ENCODE measurements around the gene GRWD1. TPM values are rescaled to one million over a fixed set of nuclear protein-coding genes. Genes with fewer than 3 reads are reported as not detected.
A peak's percentile ranks its signal among the peaks of the same experiment; 100 is the strongest.

The GRWD1 gene
- total and polyA plus RNA-seq, 2 of the 13 experiments (the other 11 are each of a cell fraction or from before 2014, with no cell fraction given): 10.8 to 46.6 TPM

DNA sequence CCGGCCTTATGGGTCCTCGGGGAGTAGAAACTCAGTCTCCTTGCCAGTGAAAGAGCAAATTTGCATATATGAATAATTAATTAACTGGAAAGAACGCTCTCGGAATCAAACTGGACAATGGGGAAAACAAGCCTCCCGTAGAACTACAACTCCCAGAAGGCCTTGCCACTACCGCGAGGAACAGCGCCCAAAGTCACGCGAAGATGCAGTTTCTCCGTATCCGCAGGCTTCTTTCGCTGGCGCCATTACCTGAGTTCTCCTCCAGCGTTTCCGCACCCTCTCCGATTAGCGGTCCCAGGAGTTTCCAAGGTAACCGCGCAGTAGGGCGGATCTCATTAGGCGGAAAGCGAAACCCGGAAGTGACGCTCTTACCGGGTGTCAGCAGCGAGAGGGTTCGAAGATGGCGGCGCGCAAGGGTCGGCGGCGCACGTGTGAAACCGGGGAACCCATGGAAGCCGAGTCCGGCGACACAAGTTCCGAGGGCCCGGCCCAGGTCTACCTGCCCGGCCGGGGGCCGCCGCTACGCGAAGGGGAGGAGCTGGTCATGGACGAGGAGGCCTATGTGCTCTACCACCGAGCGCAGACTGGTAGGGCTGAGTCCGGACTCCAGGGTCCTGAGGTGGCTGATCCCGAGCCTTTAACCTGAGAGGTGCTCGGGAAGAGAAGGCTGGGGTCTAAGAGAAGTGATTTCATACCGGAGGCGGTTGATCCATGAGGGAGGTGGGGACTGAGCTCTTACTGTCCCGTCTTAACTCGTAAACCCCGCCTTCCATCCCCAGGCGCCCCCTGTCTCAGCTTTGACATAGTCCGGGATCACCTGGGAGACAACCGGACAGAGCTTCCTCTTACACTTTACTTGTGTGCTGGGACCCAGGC lies at the start of gene GRWD1 (continued):
- TF ChIP-seq ZNF724P (CRISPR knock-in tag; IDR thresholded peaks at IDR 0.05; ENCODE audit: borderline replicate concordance): no peak
- TF ChIP-seq, protein P1, sequence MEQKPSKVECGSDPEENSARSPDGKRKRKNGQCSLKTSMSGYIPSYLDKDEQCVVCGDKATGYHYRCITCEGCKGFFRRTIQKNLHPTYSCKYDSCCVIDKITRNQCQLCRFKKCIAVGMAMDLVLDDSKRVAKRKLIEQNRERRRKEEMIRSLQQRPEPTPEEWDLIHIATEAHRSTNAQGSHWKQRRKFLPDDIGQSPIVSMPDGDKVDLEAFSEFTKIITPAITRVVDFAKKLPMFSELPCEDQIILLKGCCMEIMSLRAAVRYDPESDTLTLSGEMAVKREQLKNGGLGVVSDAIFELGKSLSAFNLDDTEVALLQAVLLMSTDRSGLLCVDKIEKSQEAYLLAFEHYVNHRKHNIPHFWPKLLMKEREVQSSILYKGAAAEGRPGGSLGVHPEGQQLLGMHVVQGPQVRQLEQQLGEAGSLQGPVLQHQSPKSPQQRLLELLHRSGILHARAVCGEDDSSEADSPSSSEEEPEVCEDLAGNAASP (CRISPR knock-in tag; IDR thresholded peaks at IDR 0.05; ENCODE audit: borderline replicate concordance): peak; percentile 18; the same call in 1 of the 2 replicates
- peak; percentile 81 for TF ChIP-seq BORCS8-MEF2B (CRISPR knock-in tag; IDR thresholded peaks at IDR 0.05)
- TF ChIP-seq ZNF484 (CRISPR knock-in tag; IDR thresholded peaks at IDR 0.05; ENCODE audit: borderline replicate concordance, low read depth): no peak
- TF ChIP-seq, protein P2, sequence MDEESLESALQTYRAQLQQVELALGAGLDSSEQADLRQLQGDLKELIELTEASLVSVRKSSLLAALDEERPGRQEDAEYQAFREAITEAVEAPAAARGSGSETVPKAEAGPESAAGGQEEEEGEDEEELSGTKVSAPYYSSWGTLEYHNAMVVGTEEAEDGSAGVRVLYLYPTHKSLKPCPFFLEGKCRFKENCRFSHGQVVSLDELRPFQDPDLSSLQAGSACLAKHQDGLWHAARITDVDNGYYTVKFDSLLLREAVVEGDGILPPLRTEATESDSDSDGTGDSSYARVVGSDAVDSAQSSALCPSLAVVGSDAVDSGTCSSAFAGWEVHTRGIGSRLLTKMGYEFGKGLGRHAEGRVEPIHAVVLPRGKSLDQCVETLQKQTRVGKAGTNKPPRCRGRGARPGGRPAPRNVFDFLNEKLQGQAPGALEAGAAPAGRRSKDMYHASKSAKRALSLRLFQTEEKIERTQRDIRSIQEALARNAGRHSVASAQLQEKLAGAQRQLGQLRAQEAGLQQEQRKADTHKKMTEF (CRISPR knock-in tag; IDR thresholded peaks at IDR 0.05): peak; percentile 53
- no peak for TF ChIP-seq PPARG (CRISPR knock-in tag; conservative IDR thresholded peaks at IDR 0.05)
- no peak for TF ChIP-seq SIX4 (CRISPR knock-in tag; IDR thresholded peaks at IDR 0.05)
- peak; percentile 77; the same call in 1 of the 2 replicates for TF ChIP-seq ZNF607 (CRISPR knock-in tag; IDR thresholded peaks at IDR 0.05; ENCODE audit: borderline replicate concordance)
- TF ChIP-seq, protein P3, sequence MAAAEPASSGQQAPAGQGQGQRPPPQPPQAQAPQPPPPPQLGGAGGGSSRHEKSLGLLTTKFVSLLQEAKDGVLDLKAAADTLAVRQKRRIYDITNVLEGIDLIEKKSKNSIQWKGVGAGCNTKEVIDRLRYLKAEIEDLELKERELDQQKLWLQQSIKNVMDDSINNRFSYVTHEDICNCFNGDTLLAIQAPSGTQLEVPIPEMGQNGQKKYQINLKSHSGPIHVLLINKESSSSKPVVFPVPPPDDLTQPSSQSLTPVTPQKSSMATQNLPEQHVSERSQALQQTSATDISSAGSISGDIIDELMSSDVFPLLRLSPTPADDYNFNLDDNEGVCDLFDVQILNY (CRISPR knock-in tag; conservative IDR thresholded peaks at IDR 0.05): peak; percentile 36; the same call in 1 of the 2 replicates
- peak; percentile 54; the same call in 1 of the 2 replicates for TF ChIP-seq ZBTB7B (CRISPR knock-in tag; IDR thresholded peaks at IDR 0.05)
- TF ChIP-seq ZNF329 (CRISPR knock-in tag; IDR thresholded peaks at IDR 0.05; ENCODE audit: low read depth): 0 out of 2 replicates have a peak, but pooled peaks have one; percentile 18
- no peak; the same call in 1 of the 2 replicates for TF ChIP-seq HOXD1 (CRISPR knock-in tag; IDR thresholded peaks at IDR 0.05)
- 0 out of 2 replicates have a peak, but pooled peaks have one; percentile 15 for TF ChIP-seq ZNF33A (CRISPR knock-in tag; IDR thresholded peaks at IDR 0.05; ENCODE audit: borderline replicate concordance)
- TF ChIP-seq U2AF1 (optimal IDR thresholded peaks at IDR 0.05; ENCODE audit: low read depth, low read length): no peak
- TF ChIP-seq FOXK2 (IDR thresholded peaks at IDR 0.05): no peak
- peak; percentile 93; the same call in 1 of the 2 replicates for TF ChIP-seq NRL (CRISPR knock-in tag; IDR thresholded peaks at IDR 0.05; ENCODE audit: borderline replicate concordance)
- peak; percentile 74; the same call in 1 of the 2 replicates for TF ChIP-seq YEATS2 (CRISPR knock-in tag; IDR thresholded peaks at IDR 0.05; ENCODE audit: borderline replicate concordance)
- peak; percentile 54; the same call in 1 of the 2 replicates for TF ChIP-seq ZFY (CRISPR knock-in tag; IDR thresholded peaks at IDR 0.05)
- no peak for TF ChIP-seq ZFP37 (CRISPR knock-in tag; IDR thresholded peaks at IDR 0.05; ENCODE audit: borderline replicate concordance)
- TF ChIP-seq KDM5B (CRISPR knock-in tag; IDR thresholded peaks at IDR 0.05; ENCODE audit: borderline replicate concordance): peak; percentile 35; the same call in 1 of the 2 replicates
- TF ChIP-seq, protein P4, sequence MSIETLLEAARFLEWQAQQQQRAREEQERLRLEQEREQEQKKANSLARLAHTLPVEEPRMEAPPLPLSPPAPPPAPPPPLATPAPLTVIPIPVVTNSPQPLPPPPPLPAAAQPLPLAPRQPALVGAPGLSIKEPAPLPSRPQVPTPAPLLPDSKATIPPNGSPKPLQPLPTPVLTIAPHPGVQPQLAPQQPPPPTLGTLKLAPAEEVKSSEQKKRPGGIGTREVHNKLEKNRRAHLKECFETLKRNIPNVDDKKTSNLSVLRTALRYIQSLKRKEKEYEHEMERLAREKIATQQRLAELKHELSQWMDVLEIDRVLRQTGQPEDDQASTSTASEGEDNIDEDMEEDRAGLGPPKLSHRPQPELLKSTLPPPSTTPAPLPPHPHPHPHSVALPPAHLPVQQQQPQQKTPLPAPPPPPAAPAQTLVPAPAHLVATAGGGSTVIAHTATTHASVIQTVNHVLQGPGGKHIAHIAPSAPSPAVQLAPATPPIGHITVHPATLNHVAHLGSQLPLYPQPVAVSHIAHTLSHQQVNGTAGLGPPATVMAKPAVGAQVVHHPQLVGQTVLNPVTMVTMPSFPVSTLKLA (IDR thresholded peaks at IDR 0.05): peak; percentile 33
- peak; percentile 97 for TF ChIP-seq GATAD1 (CRISPR knock-in tag; IDR thresholded peaks at IDR 0.05)
- no peak for TF ChIP-seq ZNF775 (CRISPR knock-in tag; IDR thresholded peaks at IDR 0.05; ENCODE audit: borderline replicate concordance)
- peak; percentile 90 for TF ChIP-seq RBFOX2 (IDR thresholded peaks at IDR 0.05; ENCODE audit: low read depth, low read length)
- TF ChIP-seq ZNF451 (CRISPR knock-in tag; IDR thresholded peaks at IDR 0.05): no peak

Data from HepG2 (cell line).